ENCODE data around the gene BRINP3.

- TF ChIP-seq CTCF (IDR thresholded peaks at IDR 0.05) (no peak), POLR2A (IDR thresholded peaks at IDR 0.05) (no peak)
These were observed 393.1 kb downstream of the BRINP3 start for GRCh38 chr1:190084552-190084951.

All from Peyer's patch (tissue), 4 donors.